IMR-90 (cell line): ENCODE measurements around the gene TANC2. TPM values are rescaled to one million over a fixed set of nuclear protein-coding genes. Genes with fewer than 3 reads are reported as not detected.

Source experiments
- ATAC-seq: fragments of 200-7000 bp; cut with Tn5 transposase; 2 replicates; pipeline ENCODE4 v1.9.1; 2020; ENCODE audit warnings: low read depth, mild to moderate bottlenecking, moderate library complexity
- BruUV-seq: library from RNA; stranded (reverse); fragments of 400-500 nt; replicated peaks from 2 replicates; lab custom pipeline; 2021; lab: Mats Ljungman, UMichigan
- CTCF ChIA-PET: fragments of 300-600 bp; formaldehyde crosslinking; extraction: SDS; loops from one replicate; lab custom pipeline; 2021; ENCODE audit warnings: antibody characterized with exemption; lab: Yijun Ruan, JAX
- POLR2A ChIA-PET: fragments of 300-600 bp; sonication (Branson Sonifier 250); formaldehyde crosslinking; loops from one replicate; lab custom pipeline; 2022; ENCODE audit warnings: antibody characterized with exemption; ENCODE audit not compliant: unreplicated experiment; lab: Charles Lee
- DNase-seq: peaks from one replicate; pipeline ENCODE4 v3.0.0; 2013
- H2AFZ ChIP-seq: replicated peaks from 2 replicates; pipeline ENCODE3; 2013; ENCODE audit warnings: low read length, mild to moderate bottlenecking; ENCODE audit not compliant: poor library complexity
- H2AK5ac ChIP-seq: 2 replicates; pipeline ENCODE4 v1.6.1; 2013; ENCODE audit warnings: low read depth, low read length, inconsistent platforms
- H2AK9ac ChIP-seq: replicated peaks from 2 replicates; pipeline ENCODE3; 2013; ENCODE audit warnings: mild to moderate bottlenecking, low read depth, low read length, moderate library complexity; ENCODE audit not compliant: poor library complexity
- H2BK120ac ChIP-seq: 2 replicates; pipeline ENCODE4 v1.6.1; 2013; ENCODE audit warnings: low read depth, low read length, inconsistent platforms
- H2BK15ac ChIP-seq: 3 replicates; pipeline ENCODE4 v1.6.1; 2013; ENCODE audit warnings: low read depth, low read length, inconsistent platforms
- H2BK20ac ChIP-seq: 2 replicates; pipeline ENCODE4 v1.6.1; 2013; ENCODE audit warnings: low read depth, mild to moderate bottlenecking, inconsistent platforms, low read length, moderate library complexity
- H2BK5ac ChIP-seq: 2 replicates; pipeline ENCODE4 v1.6.1; 2013; ENCODE audit warnings: mild to moderate bottlenecking, low read depth, low read length, inconsistent platforms; ENCODE audit not compliant: poor library complexity, severe bottlenecking
- H3K14ac ChIP-seq: replicated peaks from 2 replicates; pipeline ENCODE4 v1.6.1; 2013; ENCODE audit warnings: low read depth, low read length, inconsistent platforms
- H3K18ac ChIP-seq: 2 replicates; pipeline ENCODE4 v1.6.1; 2013; ENCODE audit warnings: low read depth, low read length, control low read depth
- H3K23ac ChIP-seq: 2 replicates; pipeline ENCODE4 v1.6.1; 2013; ENCODE audit warnings: low read depth, low read length, inconsistent platforms
- H3K27ac ChIP-seq: 2 replicates; pipeline ENCODE4 v1.5.1; 2013; ENCODE audit warnings: mild to moderate bottlenecking, control low read depth, low read length; ENCODE audit not compliant: insufficient read depth
- H3K27me3 ChIP-seq: 2 replicates; pipeline ENCODE4 v1.6.1; 2013; ENCODE audit warnings: low read length; ENCODE audit not compliant: control insufficient read depth, insufficient read depth
- H3K36me3 ChIP-seq: 2 replicates; pipeline ENCODE4 v1.6.1; 2013; ENCODE audit warnings: low read length, mixed read lengths; ENCODE audit not compliant: control insufficient read depth, insufficient read depth
- H3K4ac ChIP-seq: 2 replicates; pipeline ENCODE4 v1.6.1; 2013; ENCODE audit warnings: low read depth, low read length, inconsistent platforms
- H3K4me1 ChIP-seq: 2 replicates; pipeline ENCODE4 v1.6.1; 2013; ENCODE audit warnings: low read length, mixed read lengths; ENCODE audit not compliant: control insufficient read depth, insufficient read depth
- H3K4me2 ChIP-seq: 2 replicates; pipeline ENCODE4 v1.6.1; 2013; ENCODE audit warnings: low read depth, mild to moderate bottlenecking, control low read depth, low read length, moderate library complexity
- H3K4me3 ChIP-seq: 2 replicates; pipeline ENCODE4 v1.5.1; 2013; ENCODE audit warnings: low read depth, mild to moderate bottlenecking, control low read depth, low read length, moderate library complexity; ENCODE audit not compliant: insufficient read depth
- H3K56ac ChIP-seq: 2 replicates; pipeline ENCODE4 v1.6.1; 2013; ENCODE audit warnings: low read length, inconsistent platforms; ENCODE audit not compliant: insufficient read depth; ENCODE audit errors: extremely low read depth
- H3K79me1 ChIP-seq, 2 experiments: 2 replicates each; pipeline ENCODE4 v1.6.1; 2013; ENCODE audit warnings: low read length in 2 of 2, inconsistent platforms in 1 of 2, low read depth in 1 of 2
- H3K9ac ChIP-seq: 2 replicates; pipeline ENCODE4 v1.6.1; 2013; ENCODE audit warnings: low read depth, low read length, control low read depth
- H3K9me1 ChIP-seq: 2 replicates; pipeline ENCODE4 v1.6.1; 2013; ENCODE audit warnings: low read length, inconsistent platforms; ENCODE audit not compliant: insufficient read depth
- H3K9me3 ChIP-seq: 2 replicates; pipeline ENCODE4 v1.6.1; 2013; ENCODE audit warnings: low read length; ENCODE audit not compliant: control insufficient read depth, insufficient read depth
- H4K20me1 ChIP-seq: 2 replicates; pipeline ENCODE4 v1.6.1; 2013; ENCODE audit warnings: low read length, inconsistent platforms; ENCODE audit not compliant: insufficient read depth
- H4K5ac ChIP-seq: 2 replicates; pipeline ENCODE4 v1.6.1; 2013; ENCODE audit warnings: mild to moderate bottlenecking, low read depth, low read length, control low read depth
- H4K8ac ChIP-seq, 2 experiments: 2 replicates each; pipeline ENCODE4 v1.6.1; 2013; ENCODE audit warnings: low read depth in 2 of 2, low read length in 2 of 2, control low read depth in 1 of 2, inconsistent platforms in 1 of 2
- H4K91ac ChIP-seq: 2 replicates; pipeline ENCODE4 v1.6.1; 2013; ENCODE audit warnings: low read depth, low read length, inconsistent platforms; ENCODE audit not compliant: insufficient read depth
- BHLHE40 ChIP-seq: fragments of 150-350 bp; IDR thresholded peaks from 2 replicates; pipeline ENCODE4 v1.6.1; 2016; ENCODE audit warnings: mild to moderate bottlenecking, low read depth, low read length
- CEBPB ChIP-seq: IDR thresholded peaks from 2 replicates; pipeline ENCODE4 v1.6.1; 2012; ENCODE audit warnings: low read depth, low read length, improper control_type of control experiment
- CHD1 ChIP-seq: IDR thresholded peaks from 2 replicates; pipeline ENCODE4 v1.6.1; 2012; ENCODE audit warnings: low read depth, low read length, improper control_type of control experiment
- ELK1 ChIP-seq: fragments of 150-350 bp; IDR thresholded peaks from 2 replicates; pipeline ENCODE4 v1.6.1; 2016; ENCODE audit warnings: low read depth, mild to moderate bottlenecking, low read length, moderate library complexity, borderline replicate concordance
- FOS ChIP-seq: fragments of 150-350 bp; IDR thresholded peaks from 2 replicates; pipeline ENCODE4 v1.6.1; 2016; ENCODE audit warnings: low read depth, low read length
- MAFK ChIP-seq: IDR thresholded peaks from 2 replicates; pipeline ENCODE4 v1.6.1; 2012; ENCODE audit warnings: low read depth, low read length, improper control_type of control experiment
- MAZ ChIP-seq: IDR thresholded peaks from 2 replicates; pipeline ENCODE4 v1.6.1; 2012; ENCODE audit warnings: low read depth, mild to moderate bottlenecking, low read length, improper control_type of control experiment, moderate library complexity, borderline replicate concordance
- MXI1 ChIP-seq: IDR thresholded peaks from 2 replicates; pipeline ENCODE4 v1.6.1; 2012; ENCODE audit warnings: low read depth, mild to moderate bottlenecking, low read length, moderate library complexity, borderline replicate concordance
- NFE2L2 ChIP-seq: fragments of 150-350 bp; IDR thresholded peaks from 2 replicates; pipeline ENCODE4 v1.6.1; 2016; ENCODE audit warnings: low read depth, mild to moderate bottlenecking, low read length
- POLR2A ChIP-seq: IDR thresholded peaks from 2 replicates; pipeline ENCODE4 v1.6.1; 2012; ENCODE audit warnings: mild to moderate bottlenecking, low read depth, low read length
- RCOR1 ChIP-seq: IDR thresholded peaks from 2 replicates; pipeline ENCODE4 v1.6.1; 2012; ENCODE audit warnings: mild to moderate bottlenecking, low read length, improper control_type of control experiment; ENCODE audit not compliant: insufficient replicate concordance
- RFX5 ChIP-seq: IDR thresholded peaks from 2 replicates; pipeline ENCODE4 v1.8.0; 2012; ENCODE audit warnings: low read depth, mild to moderate bottlenecking, low read length, moderate library complexity
- SMC3 ChIP-seq: fragments of 150-350 bp; IDR thresholded peaks from 2 replicates; pipeline ENCODE4 v1.6.1; 2016; ENCODE audit warnings: low read depth, mild to moderate bottlenecking, antibody characterized with exemption, low read length, moderate library complexity
- WGBS, 2 experiments: methylation state at CpG; one replicate each; pipeline versions ENCODE4 v1.1.5 to v1.1.7; 2013; ENCODE audit warnings: missing lambda C conversion rate in 2 of 2; ENCODE audit not compliant: insufficient read length in 1 of 2; ENCODE audit errors: extremely low coverage in 2 of 2; 5-methylcytosine and 5-hydroxymethylcytosine counted together
- dilution Hi-C: fragments of 300-500 bp; cut with HindIII; formaldehyde crosslinking; loops from one replicate; pipeline ENCODE4 v1.14.3; 2018; ENCODE audit warnings: low sequenced_read_pairs; ENCODE audit not compliant: unreplicated experiment
- in situ Hi-C: fragments of 300-500 bp; cut with MboI; formaldehyde crosslinking; loops from 3 replicates; pipeline ENCODE4 v1.14.3; 2019; ENCODE audit warnings: low sequenced_read_pairs, inconsistent platforms, mixed read lengths
- intact Hi-C: fragments of 100-400 bp; cut with micrococcal nuclease; formaldehyde crosslinking; loops from 2 replicates; pipeline ENCODE4 v1.10.0; 2022
- polyA plus RNA-seq, 3 experiments: library from polyadenylated mRNA; depleted of rRNA; stranded (reverse); fragments of >200 nt; gene quantifications; 2 replicates each; pipeline ENCODE4 v1.2.3, GENCODE V29; 2012; ENCODE audit warnings: low replicate concordance in 1 of 3
- total RNA-seq: library from RNA; depleted of rRNA; stranded (reverse); fragments of >200 nt; gene quantifications from 2 replicates; pipeline ENCODE4 v1.2.3, GENCODE V29; 2012
- TF ChIP-seq, protein P1 (sequence below): fragments of 150-350 bp; IDR thresholded peaks from 2 replicates; pipeline ENCODE4 v1.6.1; 2017; ENCODE audit warnings: mild to moderate bottlenecking, antibody characterized with exemption, low read length, low read depth

TANC2 gene
- total and polyA plus RNA-seq, 2 of the 4 experiments (the other 2 are of a cell fraction) = 20.6 to 41.4 TPM

GRCh38 chr17:62923258-62924150 lies 42.5 kb upstream of the TANC2 start:
- H3K4me1 ChIP-seq = 0 out of 2 replicates have a peak, but pooled peaks cover 2% of the 10 kb centered on the region
- intact Hi-C loops = no loop called here
- TF ChIP-seq MAZ = no peak
- TF ChIP-seq, protein P1, sequence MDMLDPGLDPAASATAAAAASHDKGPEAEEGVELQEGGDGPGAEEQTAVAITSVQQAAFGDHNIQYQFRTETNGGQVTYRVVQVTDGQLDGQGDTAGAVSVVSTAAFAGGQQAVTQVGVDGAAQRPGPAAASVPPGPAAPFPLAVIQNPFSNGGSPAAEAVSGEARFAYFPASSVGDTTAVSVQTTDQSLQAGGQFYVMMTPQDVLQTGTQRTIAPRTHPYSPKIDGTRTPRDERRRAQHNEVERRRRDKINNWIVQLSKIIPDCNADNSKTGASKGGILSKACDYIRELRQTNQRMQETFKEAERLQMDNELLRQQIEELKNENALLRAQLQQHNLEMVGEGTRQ = no peak
- no peak for TF ChIP-seq FOS
- no peak for TF ChIP-seq NFE2L2
- no peak for TF ChIP-seq RCOR1
- TF ChIP-seq BHLHE40 = no peak
- TF ChIP-seq MAFK = no peak
- no peak for TF ChIP-seq RFX5
- TF ChIP-seq CEBPB = no peak
- no peak for TF ChIP-seq ELK1
- no peak for TF ChIP-seq CHD1
- TF ChIP-seq MXI1 = no peak
- no peak for TF ChIP-seq POLR2A
- TF ChIP-seq SMC3 = no peak

More at GRCh38 chr17:62923258-62924150, 42.5 kb upstream of the TANC2 start:
- Histone ChIP-seq H4K5ac (no peak overlapping the region), H3K56ac (no peak overlapping the region), H3K27me3 (peaks cover 2% of the 10 kb centered on the region; the same call in 1 of the 2 replicates), H3K36me3 (no peaks in the 10 kb centered on the region), H3K4ac (no peak overlapping the region), H3K9me3 (no peaks in the 10 kb centered on the region), H3K9me1 (no peaks in the 10 kb centered on the region), H3K79me1 (no peaks in the 10 kb centered on the region), H3K27ac (no peak overlapping the region), H3K9ac (no peak overlapping the region), H3K4me3 (no peak overlapping the region), H2BK120ac (no peak overlapping the region), H4K20me1 (no peaks in the 10 kb centered on the region), H3K23ac (no peak overlapping the region), H4K91ac (no peak overlapping the region), H3K4me2 (no peak overlapping the region), H2AK5ac (no peak overlapping the region), H2BK15ac (no peak overlapping the region), H3K18ac (no peak overlapping the region), H2BK20ac (no peak overlapping the region), H3K14ac (no peak overlapping the region), H4K8ac (no peak overlapping the region), H2AK9ac (no peak overlapping the region), H2BK5ac (no peak overlapping the region), H2AFZ (no peak overlapping the region)
- ATAC-seq (no peak), DNase-seq (no peak)
- dilution Hi-C loops (no loop called here), in situ Hi-C loops (no loop called here)
- ChIA-PET CTCF (interaction anchor here (0.7 kb wide), 1 partner anchor 192 kb away, joined by 3 read pairs; no protein-coding TSS in a partner anchor), POLR2A (no interaction called here)
- no TSS peak for BruUV-seq
- WGBS, 2 experiments = 77% methylated on average over 6 of the region's 11 CpGs; no CpG with 5 or more reads in 1 of the 2 experiments
